ENCODE results near the gene PRDX2. TPM values are rescaled to one million over a fixed set of nuclear protein-coding genes. Genes with fewer than 3 reads are reported as not detected.

Gene PRDX2
- total RNA-seq, 2 experiments from 2014 or later = 357 to 399 TPM

GRCh38 chr19:12783291-12783848, 18.2 kb downstream of the PRDX2 start:
- peak overlapping the region; percentile 67 for H3K4me2 ChIP-seq (ENCODE audit: low read length)
- H3K4me1 ChIP-seq (ENCODE audit: insufficient read depth, low read length, poor library complexity, severe bottlenecking) = peaks cover 67% of the 10 kb centered on the region
- intact Hi-C loops (cut with micrococcal nuclease; ENCODE audit: unreplicated experiment) = no loop called here
- peak overlapping the region; percentile 27 for H3K27ac ChIP-seq (ENCODE audit: low read depth, low read length, poor library complexity, severe bottlenecking)
- POLR2A ChIA-PET = interaction anchor here (0.7 to 1.0 kb wide), 2 partner anchors 8 to 10 kb away, joined by 4 to 5 read pairs; partner anchors contain the start of gene JUNB
- no TSS peak for BruUV-seq (replicated peaks)
- H2AFZ ChIP-seq (ENCODE audit: low read length) = peak overlapping the region; percentile 63; the same call in 1 of the 2 replicates
- H4K20me1 ChIP-seq (ENCODE audit: insufficient read depth, low read length) = no peaks in the 10 kb centered on the region
- peak overlapping the region; percentile 62 for H3K4me3 ChIP-seq (ENCODE audit: low read depth, low read length, poor library complexity, severe bottlenecking)
- no peaks in the 10 kb centered on the region for H3K79me2 ChIP-seq (ENCODE audit: insufficient read depth, low read depth, low read length)
- no peak for DNase-seq (ENCODE audit: low spot score)
- H3K9me2 ChIP-seq (ENCODE audit: insufficient read depth, low read length) = no peaks in the 10 kb centered on the region
- no peaks in the 10 kb centered on the region for H3K36me3 ChIP-seq (ENCODE audit: insufficient read depth, low read length)
- TF ChIP-seq CTCF (conservative IDR thresholded peaks at IDR 0.05; ENCODE audit: low read length) (no peak), EZH2phosphoT487 (IDR thresholded peaks at IDR 0.05; ENCODE audit: borderline replicate concordance, low read depth, low read length) (no peak)
- CTCF ChIA-PET (ENCODE audit: unreplicated experiment) = interaction anchor here (1.0 kb wide), 1 partner anchor 10 kb away, joined by 3 read pairs; no protein-coding TSS in a partner anchor
- H3K9me3 ChIP-seq (ENCODE audit: low read length) = no peaks in the 10 kb centered on the region

GRCh38 chr19:12782424-12783290, 18.9 kb downstream of the PRDX2 start:
- Histone ChIP-seq H3K4me3 (ENCODE audit: low read depth, low read length, poor library complexity, severe bottlenecking) (peak overlapping the region; percentile 62), H3K36me3 (ENCODE audit: insufficient read depth, low read length) (no peaks in the 10 kb centered on the region), H4K20me1 (ENCODE audit: insufficient read depth, low read length) (no peaks in the 10 kb centered on the region), H3K27ac (ENCODE audit: low read depth, low read length, poor library complexity, severe bottlenecking) (peak overlapping the region; percentile 22), H3K4me2 (ENCODE audit: low read length) (peak overlapping the region; percentile 67), H3K79me2 (ENCODE audit: insufficient read depth, low read depth, low read length) (no peaks in the 10 kb centered on the region), H2AFZ (ENCODE audit: low read length) (peak overlapping the region; percentile 63), H3K4me1 (ENCODE audit: insufficient read depth, low read length, poor library complexity, severe bottlenecking) (peaks cover 73% of the 10 kb centered on the region), H3K9me3 (ENCODE audit: low read length) (no peaks in the 10 kb centered on the region), H3K9me2 (ENCODE audit: insufficient read depth, low read length) (no peaks in the 10 kb centered on the region)
- BruUV-seq (replicated peaks) = no TSS peak
- TF ChIP-seq EZH2phosphoT487 (IDR thresholded peaks at IDR 0.05; ENCODE audit: borderline replicate concordance, low read depth, low read length) (no peak), CTCF (conservative IDR thresholded peaks at IDR 0.05; ENCODE audit: low read length) (0 out of 2 replicates have a peak, but pooled peaks have one; percentile 17)
- DNase-seq (ENCODE audit: low spot score) = peak; percentile 54
- POLR2A ChIA-PET = interaction anchor here (0.9 to 1.0 kb wide), 2 partner anchors 9 to 61 kb away, joined by 3 to 5 read pairs; partner anchors contain the start of gene JUNB
- intact Hi-C loops (cut with micrococcal nuclease; ENCODE audit: unreplicated experiment) = no loop called here
- CTCF ChIA-PET (ENCODE audit: unreplicated experiment) = interaction anchor here (1.0 kb wide), 1 partner anchor 10 kb away, joined by 3 read pairs; no protein-coding TSS in a partner anchor
